ENCODE results near the gene RGS3.

The RGS3 gene

DNA sequence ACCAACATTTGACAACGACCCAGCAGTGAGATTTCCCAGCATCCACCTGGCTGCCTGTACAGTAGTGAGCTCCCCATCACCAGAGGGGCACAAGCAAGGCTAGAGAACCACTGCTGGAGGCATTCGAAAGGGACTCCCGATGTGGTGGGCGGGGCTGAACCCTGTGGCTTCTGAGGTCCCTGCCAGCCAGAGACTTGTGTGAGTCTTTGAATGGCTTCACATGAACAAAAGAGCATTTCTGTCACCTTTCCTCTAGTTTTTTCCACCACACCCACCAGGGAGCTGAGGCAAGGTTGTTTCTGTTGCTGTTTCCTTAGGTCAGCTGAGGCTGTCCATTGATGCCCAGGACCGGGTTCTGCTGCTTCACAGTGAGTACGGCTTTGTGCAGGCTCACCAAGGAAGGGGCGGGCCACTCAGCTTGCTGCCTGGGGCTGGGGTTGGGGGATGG is 15.7 kb downstream of the RGS3 start:
- Histone ChIP-seq H3K4me3 (ENCODE audit: low read depth in 1 of 2, low read length in 2 of 2) (no peak overlapping the region), H3K4me1 (ENCODE audit: control insufficient read depth in 1 of 2, insufficient read depth in 2 of 2, low read length in 2 of 2) (peaks cover 0 to 20% of the 10 kb centered on the region in 2 donors), H3K9me3 (ENCODE audit: control insufficient read depth in 1 of 2, low read length in 2 of 2) (no peaks in the 10 kb centered on the region), H3K27ac (ENCODE audit: low read length) (no peak overlapping the region), H3K27me3 (ENCODE audit: low read depth, low read length) (no peaks in the 10 kb centered on the region), H3K36me3 (ENCODE audit: control insufficient read depth in 1 of 2, insufficient read depth in 2 of 2, low read length in 2 of 2) (no peaks in the 10 kb centered on the region)

DNA sequence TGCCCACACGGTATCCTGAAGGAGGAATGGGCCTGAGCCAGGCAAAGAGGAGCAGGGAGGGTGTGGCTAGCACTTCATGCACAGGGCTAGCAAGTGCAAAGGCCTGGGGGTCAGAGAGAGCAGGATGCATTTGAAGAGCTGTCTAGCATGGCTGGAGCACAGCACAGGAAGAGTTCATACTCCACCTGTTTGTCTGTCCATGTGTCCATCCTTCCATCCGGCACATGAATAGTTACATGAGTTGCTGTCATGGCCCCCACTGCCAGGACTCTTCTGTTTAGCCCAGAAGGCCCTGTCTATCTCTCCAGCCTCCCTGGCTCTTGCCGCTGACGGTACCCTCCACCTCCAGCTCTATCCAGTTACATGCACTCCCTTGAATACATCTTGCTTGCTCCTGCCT is 17.1 kb downstream of the RGS3 start:
- H3K27ac ChIP-seq (ENCODE audit: low read length): no peak overlapping the region
- H3K4me3 ChIP-seq (ENCODE audit: low read depth in 1 of 2, low read length in 2 of 2): no peak overlapping the region
- H3K36me3 ChIP-seq (ENCODE audit: control insufficient read depth in 1 of 2, insufficient read depth in 2 of 2, low read length in 2 of 2): no peaks in the 10 kb centered on the region

DNA sequence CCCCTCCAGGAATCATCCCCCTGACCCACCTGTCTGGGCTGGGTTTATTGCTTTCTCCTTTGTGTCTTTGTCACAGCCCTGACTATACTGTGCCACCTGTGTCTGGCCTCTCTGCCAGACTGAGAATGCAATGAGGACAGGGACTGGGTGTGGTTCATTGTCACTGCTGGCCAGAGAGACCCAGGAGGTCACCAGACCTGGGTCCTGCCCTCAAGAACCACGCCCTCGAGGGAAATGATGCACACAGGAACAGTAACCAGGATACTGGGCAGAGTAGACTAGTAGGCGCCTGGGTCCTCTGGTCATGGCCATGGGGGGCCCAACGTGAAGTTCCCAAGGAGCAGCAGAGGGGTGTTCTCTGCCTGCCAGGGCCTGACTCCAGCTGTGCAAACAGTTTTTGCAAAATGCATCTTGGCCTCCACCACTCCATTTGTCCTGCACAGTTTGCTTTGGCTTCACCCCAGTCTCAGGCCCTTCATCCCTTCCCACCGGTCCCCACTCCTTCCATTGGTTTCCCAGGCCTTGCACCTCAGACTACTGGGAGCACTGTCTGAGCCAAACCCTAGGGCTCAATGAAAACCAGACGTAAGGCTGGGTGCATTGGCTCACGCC is 17.8 kb downstream of the RGS3 start:
- peaks cover 0 to 19% of the 10 kb centered on the region in 2 donors for H3K4me1 ChIP-seq (ENCODE audit: control insufficient read depth in 1 of 2, insufficient read depth in 2 of 2, low read length in 2 of 2)
- H3K9me3 ChIP-seq (ENCODE audit: control insufficient read depth in 1 of 2, low read length in 2 of 2): no peaks in the 10 kb centered on the region
- no peak overlapping the region for H3K27ac ChIP-seq (ENCODE audit: low read length)
- H3K36me3 ChIP-seq (ENCODE audit: control insufficient read depth in 1 of 2, insufficient read depth in 2 of 2, low read length in 2 of 2): no peaks in the 10 kb centered on the region
- no peak overlapping the region for H3K4me3 ChIP-seq (ENCODE audit: low read depth in 1 of 2, low read length in 2 of 2)
- H3K27me3 ChIP-seq (ENCODE audit: low read depth, low read length): no peaks in the 10 kb centered on the region

More for the DNA sequence above, 17.1 kb downstream of the RGS3 start:
- no peaks in the 10 kb centered on the region for H3K9me3 ChIP-seq (ENCODE audit: control insufficient read depth in 1 of 2, low read length in 2 of 2)
- H3K4me1 ChIP-seq (ENCODE audit: control insufficient read depth in 1 of 2, insufficient read depth in 2 of 2, low read length in 2 of 2): peaks cover 0 to 19% of the 10 kb centered on the region in 2 donors
- no peaks in the 10 kb centered on the region for H3K27me3 ChIP-seq (ENCODE audit: low read depth, low read length)

DNA sequence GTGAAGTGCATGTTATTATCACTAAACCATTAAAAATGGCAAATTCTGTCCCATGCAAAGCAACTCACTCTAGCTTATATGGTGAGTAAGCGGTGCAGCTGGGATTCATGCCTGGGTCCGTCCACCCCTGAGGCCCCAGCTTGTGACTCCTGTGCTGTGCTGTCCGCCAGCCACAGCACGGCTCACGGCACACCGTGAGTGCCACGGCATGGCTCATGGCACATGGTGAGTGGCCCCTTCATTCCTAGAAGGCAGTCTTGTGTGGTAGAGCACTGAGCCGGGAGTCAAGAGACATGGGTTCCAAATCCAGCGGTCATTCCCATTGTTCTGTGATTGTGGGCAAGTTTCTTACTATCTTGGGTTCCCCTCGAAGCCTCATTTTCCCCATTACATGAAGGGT is 18.8 kb downstream of the RGS3 start:
- H3K4me1 ChIP-seq (ENCODE audit: control insufficient read depth in 1 of 2, insufficient read depth in 2 of 2, low read length in 2 of 2): peaks cover 0 to 19% of the 10 kb centered on the region in 2 donors

DNA sequence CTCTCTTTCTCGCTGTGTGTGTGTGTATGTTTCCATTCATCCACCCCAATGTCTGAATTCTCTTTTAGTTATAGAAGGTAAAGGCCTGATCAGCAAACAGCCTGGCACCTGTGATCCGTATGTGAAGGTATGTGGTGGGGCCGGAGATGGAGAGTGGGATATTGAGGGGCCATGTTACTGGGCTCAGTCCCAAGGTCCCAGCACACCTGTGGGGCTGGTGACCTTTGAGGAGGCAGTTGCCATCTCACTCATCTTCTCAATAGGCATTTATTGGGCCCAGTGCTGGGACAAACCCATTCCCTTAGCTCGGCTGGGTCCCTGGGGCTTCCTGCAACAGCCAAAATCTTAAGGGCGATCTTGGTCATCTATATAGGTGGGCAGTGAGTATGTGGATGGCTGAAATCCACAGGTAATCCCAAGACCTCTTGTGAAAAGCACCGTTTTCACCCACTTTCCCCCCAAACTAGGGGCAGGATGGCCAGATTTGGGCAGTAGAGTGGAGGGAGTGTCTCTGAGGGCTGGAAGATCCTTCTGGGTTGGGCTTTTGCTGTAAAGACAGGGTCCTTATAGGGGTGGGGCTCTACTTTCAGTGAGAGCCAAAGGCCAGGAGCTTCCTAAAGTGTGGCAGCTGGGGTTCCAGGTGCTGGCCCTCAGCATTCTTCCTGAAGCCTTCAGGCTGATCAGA is 19.6 kb downstream of the RGS3 start:
- Histone ChIP-seq H3K27ac (ENCODE audit: low read length) (peak overlapping the region; percentile 33), H3K27me3 (ENCODE audit: low read depth, low read length) (no peaks in the 10 kb centered on the region), H3K4me3 (ENCODE audit: low read depth in 1 of 2, low read length in 2 of 2) (peak overlapping the region in 1 of 2 donors; percentile 15), H3K9me3 (ENCODE audit: control insufficient read depth in 1 of 2, low read length in 2 of 2) (no peaks in the 10 kb centered on the region), H3K4me1 (ENCODE audit: control insufficient read depth in 1 of 2, insufficient read depth in 2 of 2, low read length in 2 of 2) (peaks cover 0 to 19% of the 10 kb centered on the region in 2 donors), H3K36me3 (ENCODE audit: control insufficient read depth in 1 of 2, insufficient read depth in 2 of 2, low read length in 2 of 2) (no peaks in the 10 kb centered on the region)

More for the DNA sequence above, 18.8 kb downstream of the RGS3 start:
- Histone ChIP-seq H3K9me3 (ENCODE audit: control insufficient read depth in 1 of 2, low read length in 2 of 2) (no peaks in the 10 kb centered on the region), H3K4me3 (ENCODE audit: low read depth in 1 of 2, low read length in 2 of 2) (no peak overlapping the region), H3K36me3 (ENCODE audit: control insufficient read depth in 1 of 2, insufficient read depth in 2 of 2, low read length in 2 of 2) (no peaks in the 10 kb centered on the region), H3K27me3 (ENCODE audit: low read depth, low read length) (no peaks in the 10 kb centered on the region), H3K27ac (ENCODE audit: low read length) (no peak overlapping the region)

DNA sequence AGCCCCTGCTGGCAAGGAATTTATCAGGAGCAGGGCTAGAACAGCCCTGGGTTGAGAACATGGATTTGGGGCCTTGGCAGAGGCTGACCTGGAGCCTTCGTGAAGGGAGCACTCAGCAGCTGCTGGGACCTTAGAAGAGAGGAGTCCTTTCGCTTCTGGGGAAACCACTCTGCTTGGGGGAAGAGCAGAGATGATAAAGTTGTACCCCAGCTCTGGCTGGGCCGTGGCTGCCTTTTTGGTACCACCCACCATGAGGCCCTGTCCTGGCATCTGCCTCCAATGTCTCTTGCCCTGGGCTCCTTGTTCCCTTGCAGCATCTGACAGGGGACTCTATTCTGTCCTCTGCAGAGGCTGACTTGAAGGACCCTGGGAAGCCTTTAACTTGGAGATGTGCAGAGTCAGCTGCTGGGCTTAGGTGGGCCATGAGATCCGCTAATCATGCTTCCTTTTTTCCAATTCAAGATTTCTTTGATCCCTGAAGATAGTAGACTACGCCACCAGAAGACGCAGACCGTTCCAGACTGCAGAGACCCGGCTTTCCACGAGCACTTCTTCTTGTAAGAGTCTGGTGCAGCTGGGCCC is 20.2 kb downstream of the RGS3 start:
- H3K27ac ChIP-seq (ENCODE audit: low read length): peak overlapping the region; percentile 33
- H3K27me3 ChIP-seq (ENCODE audit: low read depth, low read length): no peaks in the 10 kb centered on the region
- H3K4me1 ChIP-seq (ENCODE audit: control insufficient read depth in 1 of 2, insufficient read depth in 2 of 2, low read length in 2 of 2): peaks cover 0 to 19% of the 10 kb centered on the region in 2 donors

DNA sequence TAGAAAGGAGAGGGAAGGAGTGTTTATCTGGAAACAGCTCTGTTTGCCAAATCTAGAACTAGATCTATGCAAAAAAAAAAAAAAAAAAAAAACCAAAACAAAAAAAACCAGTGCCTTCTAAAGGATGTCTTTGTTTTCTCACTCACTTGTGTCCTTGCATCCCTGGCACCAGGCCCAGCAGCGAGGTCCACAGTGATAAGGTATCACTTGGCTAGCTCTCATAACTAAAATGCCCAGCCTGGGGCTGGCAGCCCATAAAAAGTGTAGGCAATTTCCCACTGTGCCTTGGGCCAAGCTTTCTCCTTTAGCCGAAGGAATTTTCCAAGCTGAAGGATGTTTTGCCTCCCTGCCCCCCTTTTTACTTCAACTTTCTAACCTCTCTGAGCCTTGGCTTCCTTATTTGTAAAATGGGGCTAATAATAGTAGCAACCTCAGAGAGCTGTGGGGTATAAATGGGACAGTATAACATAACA is 20.8 kb downstream of the RGS3 start:
- peaks cover 0 to 19% of the 10 kb centered on the region in 2 donors for H3K4me1 ChIP-seq (ENCODE audit: control insufficient read depth in 1 of 2, insufficient read depth in 2 of 2, low read length in 2 of 2)
- H3K27me3 ChIP-seq (ENCODE audit: low read depth, low read length): no peaks in the 10 kb centered on the region
- no peaks in the 10 kb centered on the region for H3K9me3 ChIP-seq (ENCODE audit: control insufficient read depth in 1 of 2, low read length in 2 of 2)
- no peak overlapping the region for H3K4me3 ChIP-seq (ENCODE audit: low read depth in 1 of 2, low read length in 2 of 2)
- H3K36me3 ChIP-seq (ENCODE audit: control insufficient read depth in 1 of 2, insufficient read depth in 2 of 2, low read length in 2 of 2): no peaks in the 10 kb centered on the region
- H3K27ac ChIP-seq (ENCODE audit: low read length): peak overlapping the region; percentile 33

More for the DNA sequence above, 20.2 kb downstream of the RGS3 start:
- Histone ChIP-seq H3K9me3 (ENCODE audit: control insufficient read depth in 1 of 2, low read length in 2 of 2) (no peaks in the 10 kb centered on the region), H3K36me3 (ENCODE audit: control insufficient read depth in 1 of 2, insufficient read depth in 2 of 2, low read length in 2 of 2) (no peaks in the 10 kb centered on the region), H3K4me3 (ENCODE audit: low read depth in 1 of 2, low read length in 2 of 2) (peak overlapping the region in 1 of 2 donors; percentile 15)

DNA sequence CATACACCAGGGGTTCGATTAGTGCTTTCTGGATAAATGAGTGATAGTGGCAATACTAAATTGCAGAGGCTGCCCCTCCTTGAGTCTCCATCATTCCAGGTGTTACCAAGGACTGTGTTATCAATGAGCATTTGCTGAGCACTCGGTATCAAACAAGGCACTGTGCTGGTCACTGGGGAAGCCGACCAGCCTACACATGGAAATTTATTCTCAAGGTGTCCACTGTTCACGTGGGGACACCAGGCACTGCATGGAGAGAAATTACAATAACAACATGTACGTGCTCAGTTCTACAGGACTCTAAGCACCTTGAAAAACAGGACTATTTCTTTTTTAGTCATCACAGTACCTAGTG is 22.2 kb downstream of the RGS3 start:
- Histone ChIP-seq H3K4me1 (ENCODE audit: control insufficient read depth in 1 of 2, insufficient read depth in 2 of 2, low read length in 2 of 2) (peaks cover 0 to 15% of the 10 kb centered on the region in 2 donors), H3K4me3 (ENCODE audit: low read depth in 1 of 2, low read length in 2 of 2) (no peak overlapping the region), H3K27ac (ENCODE audit: low read length) (peak overlapping the region; percentile 70)

DNA sequence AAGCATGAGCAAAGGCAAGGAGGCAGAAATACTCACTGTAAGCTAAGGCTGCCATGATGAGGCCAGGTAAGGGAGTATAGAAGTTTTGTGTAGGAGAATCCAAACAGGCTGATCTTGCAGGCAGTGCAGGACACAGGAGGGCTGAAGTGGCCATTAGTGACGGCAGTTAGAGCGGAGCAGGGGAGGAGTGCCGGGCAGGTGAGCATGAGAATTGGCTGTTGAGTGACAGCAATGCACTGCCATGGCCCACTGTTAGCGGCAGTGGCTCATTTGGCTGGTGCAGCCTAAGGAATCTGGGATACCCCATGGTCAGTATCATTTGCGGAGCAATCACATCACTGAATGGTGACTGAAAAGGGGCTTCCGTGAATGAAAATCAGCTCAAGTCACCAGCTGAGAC is 22.8 kb downstream of the RGS3 start:
- Histone ChIP-seq H3K4me3 (ENCODE audit: low read depth in 1 of 2, low read length in 2 of 2) (no peak overlapping the region), H3K9me3 (ENCODE audit: control insufficient read depth in 1 of 2, low read length in 2 of 2) (no peaks in the 10 kb centered on the region), H3K36me3 (ENCODE audit: control insufficient read depth in 1 of 2, insufficient read depth in 2 of 2, low read length in 2 of 2) (no peaks in the 10 kb centered on the region), H3K4me1 (ENCODE audit: control insufficient read depth in 1 of 2, insufficient read depth in 2 of 2, low read length in 2 of 2) (peaks cover 0 to 14% of the 10 kb centered on the region in 2 donors), H3K27ac (ENCODE audit: low read length) (no peak overlapping the region), H3K27me3 (ENCODE audit: low read depth, low read length) (no peaks in the 10 kb centered on the region)

More for the DNA sequence above, 22.2 kb downstream of the RGS3 start:
- H3K27me3 ChIP-seq (ENCODE audit: low read depth, low read length): no peaks in the 10 kb centered on the region
- no peaks in the 10 kb centered on the region for H3K9me3 ChIP-seq (ENCODE audit: control insufficient read depth in 1 of 2, low read length in 2 of 2)
- H3K36me3 ChIP-seq (ENCODE audit: control insufficient read depth in 1 of 2, insufficient read depth in 2 of 2, low read length in 2 of 2): no peaks in the 10 kb centered on the region

DNA sequence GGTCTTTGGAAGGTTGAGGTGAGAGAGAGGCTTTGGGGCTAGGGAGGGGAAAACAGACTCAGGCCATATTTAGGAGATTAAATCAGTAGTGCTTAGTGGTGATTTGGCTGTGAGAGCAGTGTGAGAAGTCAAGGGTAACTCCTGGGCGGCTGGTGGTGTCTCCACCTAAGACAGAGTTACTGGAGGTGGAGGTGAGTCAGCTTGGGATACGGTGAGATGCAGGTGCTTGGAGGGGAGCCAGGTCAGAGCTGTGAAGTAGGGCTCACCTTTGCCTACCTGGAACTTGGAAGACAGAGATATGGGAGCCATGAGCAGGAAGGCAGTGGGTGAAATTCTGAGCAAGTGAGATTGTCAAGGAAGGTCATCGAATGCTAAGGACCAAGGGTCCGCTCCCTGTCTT is 24.5 kb downstream of the RGS3 start:
- Histone ChIP-seq H3K36me3 (ENCODE audit: control insufficient read depth in 1 of 2, insufficient read depth in 2 of 2, low read length in 2 of 2) (no peaks in the 10 kb centered on the region), H3K4me1 (ENCODE audit: control insufficient read depth in 1 of 2, insufficient read depth in 2 of 2, low read length in 2 of 2) (peaks cover 5 to 23% of the 10 kb centered on the region in 2 donors), H3K9me3 (ENCODE audit: control insufficient read depth in 1 of 2, low read length in 2 of 2) (no peaks in the 10 kb centered on the region), H3K27me3 (ENCODE audit: low read depth, low read length) (no peaks in the 10 kb centered on the region), H3K4me3 (ENCODE audit: low read depth in 1 of 2, low read length in 2 of 2) (no peak overlapping the region), H3K27ac (ENCODE audit: low read length) (peak overlapping the region; percentile 67)

DNA sequence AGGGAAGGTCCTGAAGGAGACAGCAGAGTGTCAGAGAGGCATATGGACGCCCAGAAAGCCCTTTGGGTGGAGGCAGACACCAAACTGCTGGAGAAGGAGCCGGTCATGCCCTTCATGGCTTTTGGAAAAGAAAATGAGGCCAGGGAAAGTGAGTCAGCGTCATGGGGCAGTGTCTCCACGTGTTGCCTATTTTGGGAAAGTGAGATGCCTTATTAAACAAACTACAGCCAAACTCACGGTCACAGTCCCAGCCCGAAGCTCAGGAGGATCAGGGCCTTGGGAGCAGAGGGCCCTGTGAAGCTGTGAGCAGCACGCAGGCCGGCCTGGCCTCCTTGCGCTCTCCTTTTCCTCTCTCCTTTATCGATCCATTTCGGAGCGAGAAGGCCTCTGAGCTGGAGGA is 25.0 kb downstream of the RGS3 start:
- H3K4me1 ChIP-seq (ENCODE audit: control insufficient read depth in 1 of 2, insufficient read depth in 2 of 2, low read length in 2 of 2): peaks cover 5 to 24% of the 10 kb centered on the region in 2 donors
- no peaks in the 10 kb centered on the region for H3K27me3 ChIP-seq (ENCODE audit: low read depth, low read length)
- H3K36me3 ChIP-seq (ENCODE audit: control insufficient read depth in 1 of 2, insufficient read depth in 2 of 2, low read length in 2 of 2): no peaks in the 10 kb centered on the region
- H3K27ac ChIP-seq (ENCODE audit: low read length): peak overlapping the region; percentile 67
- H3K9me3 ChIP-seq (ENCODE audit: control insufficient read depth in 1 of 2, low read length in 2 of 2): no peaks in the 10 kb centered on the region
- H3K4me3 ChIP-seq (ENCODE audit: low read depth in 1 of 2, low read length in 2 of 2): no peak overlapping the region
